Measurements from ENCODE around the gene CYP2D6.
A peak's percentile ranks its signal among the peaks of the same experiment; 100 is the strongest.

The CYP2D6 gene

DNA sequence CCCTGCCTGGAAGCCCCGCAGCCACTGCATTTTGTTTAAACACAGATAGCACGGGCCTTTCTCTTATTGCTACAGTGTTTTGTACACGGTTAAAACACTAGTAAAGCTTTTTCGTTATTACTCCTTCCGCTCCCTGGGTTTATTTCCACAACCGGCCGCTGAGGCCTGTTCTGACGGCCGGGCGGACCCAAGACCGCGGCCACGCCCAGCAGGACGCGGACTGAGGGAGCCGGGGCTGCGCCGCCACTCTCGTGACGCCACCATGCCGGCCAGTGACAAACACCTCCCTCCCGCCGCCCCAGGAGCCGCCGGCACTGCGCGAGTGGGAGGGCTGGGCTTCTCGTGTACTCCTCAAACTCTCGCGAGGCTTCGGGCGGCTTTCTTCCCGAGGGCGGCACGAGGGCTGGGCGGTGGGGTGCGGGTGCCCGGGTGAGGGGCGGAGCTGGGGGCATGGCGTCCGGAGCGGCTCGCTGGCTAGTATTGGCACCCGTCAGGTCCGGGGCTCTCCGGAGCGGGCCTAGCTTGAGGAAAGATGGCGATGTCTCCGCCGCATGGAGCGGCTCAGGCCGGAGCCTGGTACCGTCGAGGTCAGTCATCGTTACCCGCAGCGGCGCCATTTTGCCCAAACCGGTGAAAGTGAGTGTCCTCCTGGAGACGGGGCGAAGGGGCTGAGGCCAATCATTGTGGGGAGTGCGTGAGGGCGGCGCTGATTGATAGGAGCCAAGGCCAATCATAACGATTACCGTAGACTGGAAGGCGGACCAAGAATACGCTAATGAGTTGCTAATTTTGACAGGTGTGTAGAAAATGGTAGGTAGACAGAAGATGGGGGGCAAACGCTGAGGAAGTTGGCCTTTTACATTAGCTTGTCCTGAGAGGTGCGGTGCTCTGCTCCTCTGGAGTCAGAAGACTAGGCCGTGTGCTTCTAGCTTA lies 51.0 kb downstream of the CYP2D6 start, which contains the start of gene SMDT1:
SMDT1 (plus strand) TSS at position 382 of the 933 bp plus-strand sequence; CDS start at position 451, 69 bp downstream.
- peak; percentile 98 to 99 for DNase-seq

- no peak for DNase-seq
Observed at GRCh38 chr22:42078469-42079318, 51.9 kb downstream of the CYP2D6 start.

DNA sequence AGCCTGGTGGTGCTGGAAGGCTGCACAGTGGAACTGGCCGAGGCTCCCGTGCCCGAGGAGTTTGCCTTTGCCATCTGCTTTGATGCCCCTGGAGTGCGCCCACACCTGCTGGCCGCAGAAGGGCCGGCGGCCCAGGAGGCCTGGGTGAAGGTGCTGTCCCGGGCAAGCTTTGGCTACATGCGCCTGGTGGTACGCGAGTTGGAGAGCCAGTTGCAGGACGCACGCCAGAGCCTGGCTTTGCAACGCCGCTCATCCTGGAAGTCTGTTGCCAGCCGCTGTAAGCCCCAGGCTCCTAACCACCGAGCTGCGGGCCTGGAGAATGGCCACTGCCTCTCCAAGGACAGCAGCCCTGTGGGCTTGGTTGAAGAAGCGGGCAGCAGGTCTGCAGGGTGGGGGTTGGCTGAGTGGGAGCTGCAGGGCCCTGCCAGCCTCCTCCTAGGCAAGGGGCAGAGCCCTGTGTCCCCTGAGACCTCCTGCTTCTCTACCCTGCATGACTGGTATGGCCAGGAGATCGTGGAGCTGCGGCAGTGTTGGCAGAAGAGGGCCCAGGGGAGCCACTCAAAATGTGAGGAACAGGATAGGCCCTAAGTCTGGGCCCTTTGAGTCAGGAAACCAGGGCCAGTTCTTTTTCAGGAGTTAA lies 53.0 kb downstream of the CYP2D6 start:
- no peak for DNase-seq

GRCh38 chr22:42076764-42077485 lies 53.7 kb downstream of the CYP2D6 start:
- DNase-seq = no peak
